Measurements from ENCODE around the gene MRLN. TPM values are rescaled to one million over a fixed set of nuclear protein-coding genes. Genes with fewer than 3 reads are reported as not detected.
"Not testable (repeated sequence)": the region's sequence is repeated elsewhere in the genome, so short reads cannot be mapped to it uniquely, and the experiment has no call there.

MRLN gene
- total and polyA plus RNA-seq, 2 donors: 0.47 to 2.0 TPM

- no peak overlapping the region for H3K27ac ChIP-seq (ENCODE audit: low read depth in 1 of 2, low read length in 1 of 2)
- 96% methylated on average over 4 of the region's 4 CpGs for WGBS
- no peak for DNase-seq (ENCODE audit: low read depth in 6 of 9, low spot score in 9 of 9)
These were observed 1.7 kb upstream of the MRLN start for GRCh38 chr10:59754951-59755350.

DNA sequence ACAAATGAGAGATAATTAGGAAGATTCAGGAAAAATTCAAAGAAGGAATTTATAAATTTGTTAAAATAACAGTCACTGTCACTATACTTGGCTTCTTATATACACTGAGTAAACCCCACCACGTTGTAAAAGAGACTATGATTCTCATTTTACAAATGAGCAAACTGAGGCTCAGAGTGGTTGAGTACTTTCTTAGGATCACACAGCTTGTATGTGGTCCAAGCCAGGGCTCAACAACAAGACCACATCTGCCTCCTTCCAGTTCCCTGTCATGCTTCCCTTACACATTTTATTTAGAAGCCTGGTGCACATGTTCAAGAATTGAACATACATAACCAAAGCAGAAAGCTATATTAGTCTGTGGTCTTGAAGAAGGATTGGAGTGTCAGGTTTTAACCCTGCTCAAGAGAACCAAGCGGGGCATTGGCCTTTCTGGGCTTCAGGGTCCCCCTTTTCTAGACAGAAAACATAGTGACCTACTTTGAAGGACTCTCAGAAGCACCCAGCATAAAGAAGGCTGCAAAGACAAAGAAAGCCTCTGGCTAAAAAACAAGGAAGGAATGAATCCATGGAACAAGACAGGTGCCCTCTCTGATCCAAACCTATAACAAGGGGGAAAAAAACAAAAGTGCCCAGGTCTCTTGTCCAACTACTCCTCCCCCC lies 846 bp downstream of the MRLN start:
- H3K9me3 ChIP-seq (ENCODE audit: control insufficient read depth in 2 of 2, insufficient read depth in 1 of 2, low read length in 1 of 2): no peaks in the 10 kb centered on the region
- H3K27ac ChIP-seq (ENCODE audit: low read depth in 1 of 2, low read length in 1 of 2): no peak overlapping the region
- H3K36me3 ChIP-seq (ENCODE audit: control insufficient read depth in 2 of 2, insufficient read depth in 2 of 2, low read length in 1 of 2): no peaks in the 10 kb centered on the region
- no peaks in the 10 kb centered on the region for H3K27me3 ChIP-seq (ENCODE audit: control insufficient read depth in 2 of 2, insufficient read depth in 1 of 2, low read length in 1 of 2)
- no peaks in the 10 kb centered on the region for H3K4me1 ChIP-seq (ENCODE audit: control insufficient read depth in 2 of 2, insufficient read depth in 2 of 2, low read length in 2 of 2)
- H3K4me3 ChIP-seq (ENCODE audit: low read length in 2 of 2): no peak overlapping the region
- WGBS: 86% methylated on average over 2 of the region's 2 CpGs
- DNase-seq (ENCODE audit: low read depth in 6 of 9, low spot score in 9 of 9): no peak

More at GRCh38 chr10:59754951-59755350, 1.7 kb upstream of the MRLN start:
- Histone ChIP-seq H3K4me3 (ENCODE audit: low read length in 2 of 2) (no peak overlapping the region), H3K27me3 (ENCODE audit: control insufficient read depth in 2 of 2, insufficient read depth in 1 of 2, low read length in 1 of 2) (no peaks in the 10 kb centered on the region), H3K4me1 (ENCODE audit: control insufficient read depth in 2 of 2, insufficient read depth in 2 of 2, low read length in 2 of 2) (no peaks in the 10 kb centered on the region), H3K9me3 (ENCODE audit: control insufficient read depth in 2 of 2, insufficient read depth in 1 of 2, low read length in 1 of 2) (no peaks in the 10 kb centered on the region), H3K36me3 (ENCODE audit: control insufficient read depth in 2 of 2, insufficient read depth in 2 of 2, low read length in 1 of 2) (no peaks in the 10 kb centered on the region)

GRCh38 chr10:59750155-59750945 lies 2.9 kb downstream of the MRLN start:
- Histone ChIP-seq H3K27ac (ENCODE audit: low read depth in 1 of 2, low read length in 1 of 2) (no peak overlapping the region), H3K9me3 (ENCODE audit: control insufficient read depth in 2 of 2, insufficient read depth in 1 of 2, low read length in 1 of 2) (no peaks in the 10 kb centered on the region), H3K36me3 (ENCODE audit: control insufficient read depth in 2 of 2, insufficient read depth in 2 of 2, low read length in 1 of 2) (no peaks in the 10 kb centered on the region), H3K27me3 (ENCODE audit: control insufficient read depth in 2 of 2, insufficient read depth in 1 of 2, low read length in 1 of 2) (no peaks in the 10 kb centered on the region), H3K4me3 (ENCODE audit: low read length in 2 of 2) (no peak overlapping the region), H3K4me1 (ENCODE audit: control insufficient read depth in 2 of 2, insufficient read depth in 2 of 2, low read length in 2 of 2) (no peaks in the 10 kb centered on the region)
- 87% methylated on average over 12 of the region's 12 CpGs for WGBS
- no peak for DNase-seq (ENCODE audit: low read depth in 6 of 9, low spot score in 9 of 9)

DNA sequence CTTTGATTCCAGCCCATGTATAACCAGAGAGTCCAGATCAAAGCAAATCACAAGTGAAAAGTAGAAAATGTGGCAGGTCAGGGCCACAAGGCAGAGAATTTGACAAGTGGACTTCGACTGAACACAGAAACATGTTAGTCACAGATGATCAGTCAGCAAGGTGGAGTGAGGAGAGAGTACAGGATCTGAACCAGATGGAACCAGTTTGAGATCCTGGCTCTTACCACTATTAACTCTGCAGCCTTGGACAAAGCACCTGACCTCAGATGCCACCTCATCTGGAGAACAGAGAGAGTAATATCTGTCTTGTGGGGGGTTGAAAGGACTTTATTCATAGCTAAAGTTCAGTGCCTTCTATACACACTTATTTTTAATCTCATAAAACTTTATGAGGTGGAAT lies 4.4 kb downstream of the MRLN start:
- Histone ChIP-seq H3K27ac (ENCODE audit: low read depth in 1 of 2, low read length in 1 of 2) (no peak overlapping the region), H3K9me3 (ENCODE audit: control insufficient read depth in 2 of 2, insufficient read depth in 1 of 2, low read length in 1 of 2) (no peaks in the 10 kb centered on the region), H3K4me1 (ENCODE audit: control insufficient read depth in 2 of 2, insufficient read depth in 2 of 2, low read length in 2 of 2) (no peaks in the 10 kb centered on the region), H3K36me3 (ENCODE audit: control insufficient read depth in 2 of 2, insufficient read depth in 2 of 2, low read length in 1 of 2) (no peaks in the 10 kb centered on the region), H3K27me3 (ENCODE audit: control insufficient read depth in 2 of 2, insufficient read depth in 1 of 2, low read length in 1 of 2) (no peaks in the 10 kb centered on the region), H3K4me3 (ENCODE audit: low read length in 2 of 2) (no peak overlapping the region)
- DNase-seq (ENCODE audit: low read depth in 6 of 9, low spot score in 9 of 9): no peak
- 84% methylated on average over 1 of the region's 1 CpG for WGBS

GRCh38 chr10:59745163-59745650 lies 8.0 kb downstream of the MRLN start:
- DNase-seq (ENCODE audit: low read depth in 6 of 9, low spot score in 9 of 9): no peak
- Histone ChIP-seq H3K27ac (ENCODE audit: low read depth in 1 of 2, low read length in 1 of 2) (no peak overlapping the region), H3K4me1 (ENCODE audit: control insufficient read depth in 2 of 2, insufficient read depth in 2 of 2, low read length in 2 of 2) (no peaks in the 10 kb centered on the region), H3K27me3 (ENCODE audit: control insufficient read depth in 2 of 2, insufficient read depth in 1 of 2, low read length in 1 of 2) (no peaks in the 10 kb centered on the region), H3K4me3 (ENCODE audit: low read length in 2 of 2) (no peak overlapping the region), H3K36me3 (ENCODE audit: control insufficient read depth in 2 of 2, insufficient read depth in 2 of 2, low read length in 1 of 2) (no peaks in the 10 kb centered on the region), H3K9me3 (ENCODE audit: control insufficient read depth in 2 of 2, insufficient read depth in 1 of 2, low read length in 1 of 2) (no peaks in the 10 kb centered on the region)
- WGBS: 96% methylated on average over 2 of the region's 2 CpGs

- H3K9me3 ChIP-seq (ENCODE audit: control insufficient read depth in 2 of 2, insufficient read depth in 1 of 2, low read length in 1 of 2); H3K4me1 ChIP-seq (ENCODE audit: control insufficient read depth in 2 of 2, insufficient read depth in 2 of 2, low read length in 2 of 2); H3K27ac ChIP-seq (ENCODE audit: low read depth in 1 of 2, low read length in 1 of 2); H3K36me3 ChIP-seq (ENCODE audit: control insufficient read depth in 2 of 2, insufficient read depth in 2 of 2, low read length in 1 of 2); H3K4me3 ChIP-seq (ENCODE audit: low read length in 2 of 2); DNase-seq (ENCODE audit: low read depth in 6 of 9, low spot score in 9 of 9); H3K27me3 ChIP-seq (ENCODE audit: control insufficient read depth in 2 of 2, insufficient read depth in 1 of 2, low read length in 1 of 2): not testable (repeated sequence)
- WGBS: 94% methylated on average over 6 of the region's 6 CpGs
These were observed 8.5 kb downstream of the MRLN start for GRCh38 chr10:59744762-59745161.

GRCh38 chr10:59744156-59744555 lies 9.1 kb downstream of the MRLN start:
- DNase-seq (ENCODE audit: low read depth in 6 of 9, low spot score in 9 of 9); H3K9me3 ChIP-seq (ENCODE audit: control insufficient read depth in 2 of 2, insufficient read depth in 1 of 2, low read length in 1 of 2); H3K36me3 ChIP-seq (ENCODE audit: control insufficient read depth in 2 of 2, insufficient read depth in 2 of 2, low read length in 1 of 2); H3K27ac ChIP-seq (ENCODE audit: low read depth in 1 of 2, low read length in 1 of 2); H3K4me3 ChIP-seq (ENCODE audit: low read length in 2 of 2); H3K27me3 ChIP-seq (ENCODE audit: control insufficient read depth in 2 of 2, insufficient read depth in 1 of 2, low read length in 1 of 2); H3K4me1 ChIP-seq (ENCODE audit: control insufficient read depth in 2 of 2, insufficient read depth in 2 of 2, low read length in 2 of 2): not testable (repeated sequence)
- 95% methylated on average over 32 of the region's 32 CpGs for WGBS

DNA sequence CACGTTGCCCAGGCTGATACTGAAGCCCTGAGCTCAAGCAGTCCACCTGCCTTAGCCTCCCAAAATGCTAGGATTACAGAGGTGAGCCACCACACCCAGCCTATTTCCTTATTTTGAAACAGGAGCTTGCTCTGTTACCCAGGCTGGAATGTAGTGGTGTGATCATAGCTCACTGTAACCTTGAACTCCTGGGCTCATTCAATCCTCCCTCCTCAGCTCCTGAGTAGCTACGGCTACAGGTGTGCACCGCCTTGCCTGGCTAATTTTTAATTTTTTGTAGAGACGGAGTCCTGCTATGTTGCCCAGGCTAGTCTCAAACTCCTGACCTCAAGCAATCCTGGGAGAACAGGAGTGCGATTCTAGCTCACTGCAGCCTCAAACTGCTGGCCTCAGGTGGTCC lies 11.7 kb downstream of the MRLN start:
- Histone ChIP-seq H3K36me3 (ENCODE audit: control insufficient read depth in 2 of 2, insufficient read depth in 2 of 2, low read length in 1 of 2) (no peaks in the 10 kb centered on the region), H3K4me3 (ENCODE audit: low read length in 2 of 2) (no peak overlapping the region), H3K27me3 (ENCODE audit: control insufficient read depth in 2 of 2, insufficient read depth in 1 of 2, low read length in 1 of 2) (no peaks in the 10 kb centered on the region), H3K4me1 (ENCODE audit: control insufficient read depth in 2 of 2, insufficient read depth in 2 of 2, low read length in 2 of 2) (no peaks in the 10 kb centered on the region), H3K27ac (ENCODE audit: low read depth in 1 of 2, low read length in 1 of 2) (no peak overlapping the region), H3K9me3 (ENCODE audit: control insufficient read depth in 2 of 2, insufficient read depth in 1 of 2, low read length in 1 of 2) (no peaks in the 10 kb centered on the region)
- 95% methylated on average over 5 of the region's 5 CpGs for WGBS
- no peak for DNase-seq (ENCODE audit: low read depth in 6 of 9, low spot score in 9 of 9)

DNA sequence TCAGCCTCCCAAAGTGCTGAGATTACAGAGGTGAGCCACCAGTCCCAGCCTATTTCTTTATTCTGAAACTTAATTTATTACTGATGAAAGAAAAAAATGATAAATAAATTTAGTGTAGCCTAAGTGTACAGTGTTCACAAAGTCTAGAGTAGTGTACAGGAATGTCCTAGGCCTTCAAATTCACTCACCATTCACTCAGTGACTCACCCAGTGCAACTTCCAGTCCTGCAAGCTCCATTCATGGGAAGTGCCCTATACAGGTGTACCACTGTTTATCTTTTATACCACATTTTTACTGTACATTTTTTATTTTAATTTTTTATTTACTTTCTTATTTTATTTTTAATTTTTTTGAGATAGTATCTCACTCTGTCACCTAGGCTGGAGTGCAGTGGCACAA lies 12.2 kb downstream of the MRLN start:
- Histone ChIP-seq H3K4me1 (ENCODE audit: control insufficient read depth in 2 of 2, insufficient read depth in 2 of 2, low read length in 2 of 2) (no peaks in the 10 kb centered on the region), H3K36me3 (ENCODE audit: control insufficient read depth in 2 of 2, insufficient read depth in 2 of 2, low read length in 1 of 2) (no peaks in the 10 kb centered on the region), H3K27ac (ENCODE audit: low read depth in 1 of 2, low read length in 1 of 2) (no peak overlapping the region), H3K4me3 (ENCODE audit: low read length in 2 of 2) (no peak overlapping the region), H3K27me3 (ENCODE audit: control insufficient read depth in 2 of 2, insufficient read depth in 1 of 2, low read length in 1 of 2) (no peaks in the 10 kb centered on the region), H3K9me3 (ENCODE audit: control insufficient read depth in 2 of 2, insufficient read depth in 1 of 2, low read length in 1 of 2) (no peaks in the 10 kb centered on the region)
- DNase-seq (ENCODE audit: low read depth in 6 of 9, low spot score in 9 of 9): no peak

All from thymus (tissue), 11 donors.